Caco-2 (cell line): ENCODE data around the gene NEXN. TPM values are rescaled to one million over a fixed set of nuclear protein-coding genes. Genes with fewer than 3 reads are reported as not detected.

Experiments
- BruUV-seq: library from RNA; stranded (reverse); fragments of 400-500 nt; replicated peaks from 2 replicates; lab custom pipeline; 2021; lab: Mats Ljungman, UMichigan
- CTCF ChIA-PET: fragments of 300-600 bp; sonication (Branson Sonifier 250); formaldehyde crosslinking; loops from one replicate; lab custom pipeline; 2022; ENCODE audit warnings: antibody characterized with exemption; lab: Charles Lee
- POLR2A ChIA-PET: fragments of 300-600 bp; sonication (Branson Sonifier 250); formaldehyde crosslinking; loops from one replicate; lab custom pipeline; 2022; ENCODE audit warnings: antibody characterized with exemption; lab: Charles Lee
- DNase-seq, 2 experiments: peaks; one replicate each; pipeline versions ENCODE4 v3.0.0 to v3.0.0-alpha.2; 2020 to 2022
- H3K27me3 ChIP-seq: replicated peaks from 2 replicates; pipeline ENCODE4 v1.6.0; 2011; ENCODE audit warnings: low read length; ENCODE audit not compliant: control insufficient read depth, insufficient read depth
- H3K36me3 ChIP-seq: 2 replicates; pipeline ENCODE4 v1.5.1; 2011; ENCODE audit warnings: low read length; ENCODE audit not compliant: control insufficient read depth, insufficient read depth
- H3K4me1 ChIP-seq: fragments of 250-450 bp; sonication (Bioruptor Pico); 2 replicates; pipeline ENCODE4 v1.5.1; 2020; ENCODE audit warnings: mild to moderate bottlenecking
- H3K4me3 ChIP-seq: 2 replicates; pipeline ENCODE4 v1.5.1; 2011; ENCODE audit warnings: low read depth, mild to moderate bottlenecking, control low read depth, low read length
- H3K9me3 ChIP-seq: fragments of 250-450 bp; sonication (Bioruptor Pico); 2 replicates; pipeline ENCODE4 v1.5.1; 2020; ENCODE audit warnings: mild to moderate bottlenecking, moderate library complexity
- H3K27ac Mint-ChIP-seq: one replicate; pipeline ENCODE4 v1.8.0; 2022; ENCODE audit warnings: mixed read lengths; ENCODE audit not compliant: unreplicated experiment
- H3K27me3 Mint-ChIP-seq: one replicate; pipeline ENCODE4 v1.8.0; 2022; ENCODE audit warnings: mixed read lengths; ENCODE audit not compliant: insufficient read depth, unreplicated experiment
- H3K36me3 Mint-ChIP-seq: one replicate; pipeline ENCODE4 v1.8.0; 2022; ENCODE audit warnings: mild to moderate bottlenecking, mixed read lengths; ENCODE audit not compliant: insufficient read depth, unreplicated experiment
- H3K4me1 Mint-ChIP-seq: one replicate; pipeline ENCODE4 v1.8.0; 2022; ENCODE audit warnings: low read depth, mixed read lengths; ENCODE audit not compliant: unreplicated experiment
- H3K4me3 Mint-ChIP-seq: one replicate; pipeline ENCODE4 v1.8.0; 2022; ENCODE audit warnings: mild to moderate bottlenecking, moderate library complexity, mixed read lengths; ENCODE audit not compliant: unreplicated experiment
- H3K9me3 Mint-ChIP-seq: one replicate; pipeline ENCODE4 v1.8.0; 2022; ENCODE audit warnings: mixed read lengths; ENCODE audit not compliant: unreplicated experiment
- CTCF ChIP-seq, 2 experiments: fragments of 200-600 bp in 1 of 2; IDR thresholded peaks; 1 replicate in 1 of 2; 2 replicates in 1 of 2; pipeline versions ENCODE4 v1.5.1 to v1.8.0; 2011 to 2022; ENCODE audit warnings: antibody characterized with exemption in 1 of 2, control low read depth in 1 of 2, inconsistent platforms in 1 of 2, low read depth in 1 of 2, low read length in 1 of 2, mild to moderate bottlenecking in 1 of 2, moderate library complexity in 1 of 2; ENCODE audit not compliant: insufficient read depth in 1 of 2, severe bottlenecking in 1 of 2, unreplicated experiment in 1 of 2
- intact Hi-C: fragments of 100-400 bp; cut with micrococcal nuclease; formaldehyde crosslinking; loops from one replicate; pipeline ENCODE4 v1.10.0; 2022; ENCODE audit not compliant: unreplicated experiment
- total RNA-seq: library from RNA; stranded (reverse); gene quantifications from 2 replicates; pipeline ENCODE4 v1.2.3, GENCODE V29; 2022

The NEXN gene
- total RNA-seq, 1 experiment from 2014 or later: 1.1 TPM

GRCh38 chr1:77951328-77951727 is 62.9 kb downstream of the NEXN start:
- H3K4me3 ChIP-seq: no peak overlapping the region
- no peaks in the 10 kb centered on the region for H3K27me3 ChIP-seq
- no peaks in the 10 kb centered on the region for H3K4me1 Mint-ChIP-seq
- H3K36me3 Mint-ChIP-seq: peaks cover 51% of the 10 kb centered on the region
- CTCF ChIA-PET: no interaction called here
- BruUV-seq: no TSS peak
- intact Hi-C loops: no loop called here
- H3K36me3 ChIP-seq: no peaks in the 10 kb centered on the region
- POLR2A ChIA-PET: no interaction called here
- no peak for TF ChIP-seq CTCF (IDR thresholded peaks at IDR 0.05; ENCODE audit: insufficient read depth in 1 of 2, low read depth in 1 of 2, low read length in 1 of 2, severe bottlenecking in 1 of 2, unreplicated experiment in 1 of 2)
- no peak overlapping the region for H3K4me3 Mint-ChIP-seq
- H3K9me3 Mint-ChIP-seq: no peaks in the 10 kb centered on the region
- no peaks in the 10 kb centered on the region for H3K9me3 ChIP-seq
- H3K27ac Mint-ChIP-seq: no peak overlapping the region
- H3K27me3 Mint-ChIP-seq: no peaks in the 10 kb centered on the region
- no peak for DNase-seq
- H3K4me1 ChIP-seq: no peaks in the 10 kb centered on the region

GRCh38 chr1:77953907-77954306 is 65.5 kb downstream of the NEXN start:
- no TSS peak for BruUV-seq

GRCh38 chr1:77954521-77954920 is 66.1 kb downstream of the NEXN start:
- no peaks in the 10 kb centered on the region for H3K27me3 Mint-ChIP-seq
- no peak for TF ChIP-seq CTCF (IDR thresholded peaks at IDR 0.05; ENCODE audit: insufficient read depth in 1 of 2, low read depth in 1 of 2, low read length in 1 of 2, severe bottlenecking in 1 of 2, unreplicated experiment in 1 of 2)
- ChIA-PET POLR2A (no interaction called here), CTCF (no interaction called here)
- no peaks in the 10 kb centered on the region for H3K36me3 ChIP-seq
- no peaks in the 10 kb centered on the region for H3K4me1 ChIP-seq
- H3K4me1 Mint-ChIP-seq: no peaks in the 10 kb centered on the region
- H3K4me3 Mint-ChIP-seq: no peak overlapping the region
- no TSS peak for BruUV-seq
- DNase-seq: no peak
- no peaks in the 10 kb centered on the region for H3K9me3 Mint-ChIP-seq
- H3K27me3 ChIP-seq: no peaks in the 10 kb centered on the region
- peaks cover 52% of the 10 kb centered on the region for H3K36me3 Mint-ChIP-seq
- intact Hi-C loops: no loop called here
- H3K4me3 ChIP-seq: no peak overlapping the region
- no peaks in the 10 kb centered on the region for H3K9me3 ChIP-seq
- no peak overlapping the region for H3K27ac Mint-ChIP-seq

More at GRCh38 chr1:77953907-77954306, 65.5 kb downstream of the NEXN start:
- TF ChIP-seq CTCF (IDR thresholded peaks at IDR 0.05; ENCODE audit: insufficient read depth in 1 of 2, low read depth in 1 of 2, low read length in 1 of 2, severe bottlenecking in 1 of 2, unreplicated experiment in 1 of 2): no peak
- no peaks in the 10 kb centered on the region for H3K4me1 ChIP-seq
- no peaks in the 10 kb centered on the region for H3K9me3 Mint-ChIP-seq
- no peak overlapping the region for H3K4me3 ChIP-seq
- no peak overlapping the region for H3K27ac Mint-ChIP-seq
- no peaks in the 10 kb centered on the region for H3K4me1 Mint-ChIP-seq
- H3K36me3 Mint-ChIP-seq: peaks cover 52% of the 10 kb centered on the region
- no peaks in the 10 kb centered on the region for H3K27me3 Mint-ChIP-seq
- H3K27me3 ChIP-seq: no peaks in the 10 kb centered on the region
- POLR2A ChIA-PET: no interaction called here
- CTCF ChIA-PET: no interaction called here
- intact Hi-C loops: no loop called here
- no peaks in the 10 kb centered on the region for H3K36me3 ChIP-seq
- no peak for DNase-seq
- H3K9me3 ChIP-seq: no peaks in the 10 kb centered on the region
- H3K4me3 Mint-ChIP-seq: no peak overlapping the region
